SK-N-SH (cell line): ENCODE results near the gene TMEM234.

Source experiments
- ELF1 ChIP-seq: IDR thresholded peaks from 2 replicates; pipeline ENCODE4 v1.4.0; 2012
- FOXJ3 ChIP-seq: sonication (generic); formaldehyde crosslinking; IDR thresholded peaks from 2 replicates; pipeline ENCODE4 v1.5.1; 2020; ENCODE audit warnings: mild to moderate bottlenecking, missing genetic modification reagents
- JUND ChIP-seq: IDR thresholded peaks from 2 replicates; pipeline ENCODE4 v1.4.0; 2012
- NRF1 ChIP-seq: IDR thresholded peaks from 2 replicates; pipeline ENCODE4 v1.6.1; 2012; ENCODE audit warnings: low read depth, mild to moderate bottlenecking, low read length
- POLR2AphosphoS5 ChIP-seq: IDR thresholded peaks from 2 replicates; pipeline ENCODE4 v1.6.1; 2012; ENCODE audit warnings: low read depth, low read length
- TAF1 ChIP-seq: IDR thresholded peaks from 2 replicates; pipeline ENCODE4 v1.6.1; 2012; ENCODE audit warnings: low read depth, mild to moderate bottlenecking, low read length, moderate library complexity, borderline replicate concordance
- TF ChIP-seq, protein P1 (sequence below): fragments of 200-600 bp; sonication (generic); IDR thresholded peaks from 2 replicates; pipeline ENCODE4 v1.6.1; 2017; ENCODE audit warnings: antibody characterized with exemption, mild to moderate bottlenecking, moderate library complexity
- TF ChIP-seq, protein P2 (sequence below): IDR thresholded peaks from 2 replicates; pipeline ENCODE4 v1.6.1; 2012; ENCODE audit warnings: mild to moderate bottlenecking, low read depth, low read length, moderate library complexity
- TF ChIP-seq, protein P3 (sequence below): IDR thresholded peaks from 2 replicates; pipeline ENCODE4 v1.4.0; 2012; ENCODE audit warnings: low read depth, borderline replicate concordance

DNA sequence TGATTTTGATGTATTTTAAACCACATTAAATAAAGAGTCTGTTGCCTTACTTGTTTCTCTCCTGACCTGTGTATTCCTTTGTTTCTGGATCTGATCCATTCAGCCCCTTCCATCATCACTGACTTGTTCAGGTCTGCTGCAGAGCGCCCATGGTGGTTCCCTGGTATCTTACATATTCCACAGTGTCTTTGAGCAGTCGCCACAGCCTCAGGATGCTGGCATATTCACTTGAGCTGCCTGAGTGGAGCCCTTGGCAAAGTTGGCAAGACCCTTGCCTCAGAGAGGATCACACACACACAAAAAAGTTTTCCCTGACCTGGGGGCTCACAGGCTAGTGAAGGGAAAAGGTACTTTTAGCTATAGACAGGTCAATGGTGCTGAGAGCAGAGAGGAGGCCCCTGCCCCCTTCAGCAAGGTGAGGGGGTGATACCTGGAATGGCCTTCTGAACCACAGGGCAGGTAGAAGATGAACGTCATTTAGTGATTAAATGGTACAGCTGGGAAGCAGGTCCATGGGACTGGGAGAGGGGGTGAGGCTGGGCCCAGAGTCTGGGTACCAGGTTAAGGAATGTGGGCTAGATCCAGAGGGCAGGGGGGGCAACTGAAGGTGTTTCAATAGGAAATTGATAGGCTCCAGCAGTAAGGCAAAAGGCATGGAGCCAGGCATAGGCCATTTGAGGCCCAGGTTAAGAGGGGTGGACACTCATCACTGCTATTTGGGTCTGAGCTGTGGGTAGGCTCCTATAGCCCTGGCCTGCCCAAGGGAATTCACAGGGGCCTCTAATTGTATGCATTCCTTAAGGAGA lies 23.7 kb downstream of the TMEM234 start:
- no peak for TF ChIP-seq JUND
- TF ChIP-seq POLR2AphosphoS5: peak; percentile 37
- TF ChIP-seq, protein P1, sequence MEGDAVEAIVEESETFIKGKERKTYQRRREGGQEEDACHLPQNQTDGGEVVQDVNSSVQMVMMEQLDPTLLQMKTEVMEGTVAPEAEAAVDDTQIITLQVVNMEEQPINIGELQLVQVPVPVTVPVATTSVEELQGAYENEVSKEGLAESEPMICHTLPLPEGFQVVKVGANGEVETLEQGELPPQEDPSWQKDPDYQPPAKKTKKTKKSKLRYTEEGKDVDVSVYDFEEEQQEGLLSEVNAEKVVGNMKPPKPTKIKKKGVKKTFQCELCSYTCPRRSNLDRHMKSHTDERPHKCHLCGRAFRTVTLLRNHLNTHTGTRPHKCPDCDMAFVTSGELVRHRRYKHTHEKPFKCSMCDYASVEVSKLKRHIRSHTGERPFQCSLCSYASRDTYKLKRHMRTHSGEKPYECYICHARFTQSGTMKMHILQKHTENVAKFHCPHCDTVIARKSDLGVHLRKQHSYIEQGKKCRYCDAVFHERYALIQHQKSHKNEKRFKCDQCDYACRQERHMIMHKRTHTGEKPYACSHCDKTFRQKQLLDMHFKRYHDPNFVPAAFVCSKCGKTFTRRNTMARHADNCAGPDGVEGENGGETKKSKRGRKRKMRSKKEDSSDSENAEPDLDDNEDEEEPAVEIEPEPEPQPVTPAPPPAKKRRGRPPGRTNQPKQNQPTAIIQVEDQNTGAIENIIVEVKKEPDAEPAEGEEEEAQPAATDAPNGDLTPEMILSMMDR: no peak
- no peak for TF ChIP-seq TAF1
- TF ChIP-seq, protein P2, sequence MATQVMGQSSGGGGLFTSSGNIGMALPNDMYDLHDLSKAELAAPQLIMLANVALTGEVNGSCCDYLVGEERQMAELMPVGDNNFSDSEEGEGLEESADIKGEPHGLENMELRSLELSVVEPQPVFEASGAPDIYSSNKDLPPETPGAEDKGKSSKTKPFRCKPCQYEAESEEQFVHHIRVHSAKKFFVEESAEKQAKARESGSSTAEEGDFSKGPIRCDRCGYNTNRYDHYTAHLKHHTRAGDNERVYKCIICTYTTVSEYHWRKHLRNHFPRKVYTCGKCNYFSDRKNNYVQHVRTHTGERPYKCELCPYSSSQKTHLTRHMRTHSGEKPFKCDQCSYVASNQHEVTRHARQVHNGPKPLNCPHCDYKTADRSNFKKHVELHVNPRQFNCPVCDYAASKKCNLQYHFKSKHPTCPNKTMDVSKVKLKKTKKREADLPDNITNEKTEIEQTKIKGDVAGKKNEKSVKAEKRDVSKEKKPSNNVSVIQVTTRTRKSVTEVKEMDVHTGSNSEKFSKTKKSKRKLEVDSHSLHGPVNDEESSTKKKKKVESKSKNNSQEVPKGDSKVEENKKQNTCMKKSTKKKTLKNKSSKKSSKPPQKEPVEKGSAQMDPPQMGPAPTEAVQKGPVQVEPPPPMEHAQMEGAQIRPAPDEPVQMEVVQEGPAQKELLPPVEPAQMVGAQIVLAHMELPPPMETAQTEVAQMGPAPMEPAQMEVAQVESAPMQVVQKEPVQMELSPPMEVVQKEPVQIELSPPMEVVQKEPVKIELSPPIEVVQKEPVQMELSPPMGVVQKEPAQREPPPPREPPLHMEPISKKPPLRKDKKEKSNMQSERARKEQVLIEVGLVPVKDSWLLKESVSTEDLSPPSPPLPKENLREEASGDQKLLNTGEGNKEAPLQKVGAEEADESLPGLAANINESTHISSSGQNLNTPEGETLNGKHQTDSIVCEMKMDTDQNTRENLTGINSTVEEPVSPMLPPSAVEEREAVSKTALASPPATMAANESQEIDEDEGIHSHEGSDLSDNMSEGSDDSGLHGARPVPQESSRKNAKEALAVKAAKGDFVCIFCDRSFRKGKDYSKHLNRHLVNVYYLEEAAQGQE: no peak
- no peak for TF ChIP-seq NRF1
- TF ChIP-seq FOXJ3 (CRISPR knock-in tag): no peak
- TF ChIP-seq, protein P3, sequence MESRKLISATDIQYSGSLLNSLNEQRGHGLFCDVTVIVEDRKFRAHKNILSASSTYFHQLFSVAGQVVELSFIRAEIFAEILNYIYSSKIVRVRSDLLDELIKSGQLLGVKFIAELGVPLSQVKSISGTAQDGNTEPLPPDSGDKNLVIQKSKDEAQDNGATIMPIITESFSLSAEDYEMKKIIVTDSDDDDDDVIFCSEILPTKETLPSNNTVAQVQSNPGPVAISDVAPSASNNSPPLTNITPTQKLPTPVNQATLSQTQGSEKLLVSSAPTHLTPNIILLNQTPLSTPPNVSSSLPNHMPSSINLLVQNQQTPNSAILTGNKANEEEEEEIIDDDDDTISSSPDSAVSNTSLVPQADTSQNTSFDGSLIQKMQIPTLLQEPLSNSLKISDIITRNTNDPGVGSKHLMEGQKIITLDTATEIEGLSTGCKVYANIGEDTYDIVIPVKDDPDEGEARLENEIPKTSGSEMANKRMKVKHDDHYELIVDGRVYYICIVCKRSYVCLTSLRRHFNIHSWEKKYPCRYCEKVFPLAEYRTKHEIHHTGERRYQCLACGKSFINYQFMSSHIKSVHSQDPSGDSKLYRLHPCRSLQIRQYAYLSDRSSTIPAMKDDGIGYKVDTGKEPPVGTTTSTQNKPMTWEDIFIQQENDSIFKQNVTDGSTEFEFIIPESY: no peak
- no peak for TF ChIP-seq ELF1
